Measurements from ENCODE around the gene IFIT3. TPM values are rescaled to one million over a fixed set of nuclear protein-coding genes. Genes with fewer than 3 reads are reported as not detected.

IFIT3 gene
- total and polyA plus RNA-seq, 12 donors: 8.1 to 88.6 (median 26.7) TPM

GRCh38 chr10:89351412-89351779 lies 23.6 kb downstream of the IFIT3 start:
- Histone ChIP-seq H3K9me3 (replicated peaks in 1 of 3) (no peaks in the 10 kb centered on the region), H3K4me1 (replicated peaks in 1 of 2) (peaks cover 14 to 51% of the 10 kb centered on the region in 2 donors), H3K27ac (peak overlapping the region; percentile 22 to 81 (median 56)), H3K4me3 (no peak overlapping the region), H3K27me3 (no peaks in the 10 kb centered on the region), H3K36me3 (replicated peaks in 1 of 2) (no peaks in the 10 kb centered on the region)
- WGBS, 4 donors: 41 to 50% (median 46%) methylated on average over 1 of the region's 1 CpG
- TF ChIP-seq POLR2A (IDR thresholded peaks at IDR 0.05): no peak
- TF ChIP-seq, protein P1, sequence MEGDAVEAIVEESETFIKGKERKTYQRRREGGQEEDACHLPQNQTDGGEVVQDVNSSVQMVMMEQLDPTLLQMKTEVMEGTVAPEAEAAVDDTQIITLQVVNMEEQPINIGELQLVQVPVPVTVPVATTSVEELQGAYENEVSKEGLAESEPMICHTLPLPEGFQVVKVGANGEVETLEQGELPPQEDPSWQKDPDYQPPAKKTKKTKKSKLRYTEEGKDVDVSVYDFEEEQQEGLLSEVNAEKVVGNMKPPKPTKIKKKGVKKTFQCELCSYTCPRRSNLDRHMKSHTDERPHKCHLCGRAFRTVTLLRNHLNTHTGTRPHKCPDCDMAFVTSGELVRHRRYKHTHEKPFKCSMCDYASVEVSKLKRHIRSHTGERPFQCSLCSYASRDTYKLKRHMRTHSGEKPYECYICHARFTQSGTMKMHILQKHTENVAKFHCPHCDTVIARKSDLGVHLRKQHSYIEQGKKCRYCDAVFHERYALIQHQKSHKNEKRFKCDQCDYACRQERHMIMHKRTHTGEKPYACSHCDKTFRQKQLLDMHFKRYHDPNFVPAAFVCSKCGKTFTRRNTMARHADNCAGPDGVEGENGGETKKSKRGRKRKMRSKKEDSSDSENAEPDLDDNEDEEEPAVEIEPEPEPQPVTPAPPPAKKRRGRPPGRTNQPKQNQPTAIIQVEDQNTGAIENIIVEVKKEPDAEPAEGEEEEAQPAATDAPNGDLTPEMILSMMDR (IDR thresholded peaks at IDR 0.05): no peak
- intact Hi-C loops (cut with DNase I): no loop called here
- DNase-seq: no peak

- no peaks in the 10 kb centered on the region for H3K36me3 ChIP-seq (replicated peaks in 1 of 2)
- H3K9me3 ChIP-seq (replicated peaks in 1 of 3): no peaks in the 10 kb centered on the region
- peak overlapping the region; percentile 22 to 81 (median 56) for H3K27ac ChIP-seq
- H3K4me3 ChIP-seq: no peak overlapping the region
- intact Hi-C loops (cut with DNase I): no loop called here
- H3K27me3 ChIP-seq: no peaks in the 10 kb centered on the region
- DNase-seq: peak in 6 of 7 donors; percentile 55 to 90 (median 76)
- H3K4me1 ChIP-seq (replicated peaks in 1 of 2): peaks cover 10 to 45% of the 10 kb centered on the region in 2 donors
- TF ChIP-seq, protein P1 (IDR thresholded peaks at IDR 0.05): no peak
- peak in 1 of 2 donors; percentile 33 for TF ChIP-seq POLR2A (IDR thresholded peaks at IDR 0.05)
- 47 to 49% (median 48%) methylated on average over 12 of the region's 12 CpGs for WGBS, 4 donors
Measured at GRCh38 chr10:89351780-89352597, 24.2 kb downstream of the IFIT3 start.

GRCh38 chr10:89352802-89353201 lies 25.0 kb downstream of the IFIT3 start:
- WGBS, 4 donors: 89 to 97% (median 95%) methylated on average over 4 of the region's 4 CpGs
- no peak overlapping the region for H3K27ac ChIP-seq
- no peaks in the 10 kb centered on the region for H3K36me3 ChIP-seq (replicated peaks in 1 of 2)
- peaks cover 10 to 37% of the 10 kb centered on the region in 2 donors for H3K4me1 ChIP-seq (replicated peaks in 1 of 2)
- TF ChIP-seq, protein P1 (IDR thresholded peaks at IDR 0.05): no peak
- TF ChIP-seq POLR2A (IDR thresholded peaks at IDR 0.05): no peak
- no peaks in the 10 kb centered on the region for H3K9me3 ChIP-seq (replicated peaks in 1 of 3)
- no peak for DNase-seq
- intact Hi-C loops (cut with DNase I): no loop called here
- no peaks in the 10 kb centered on the region for H3K27me3 ChIP-seq
- H3K4me3 ChIP-seq: no peak overlapping the region

DNA sequence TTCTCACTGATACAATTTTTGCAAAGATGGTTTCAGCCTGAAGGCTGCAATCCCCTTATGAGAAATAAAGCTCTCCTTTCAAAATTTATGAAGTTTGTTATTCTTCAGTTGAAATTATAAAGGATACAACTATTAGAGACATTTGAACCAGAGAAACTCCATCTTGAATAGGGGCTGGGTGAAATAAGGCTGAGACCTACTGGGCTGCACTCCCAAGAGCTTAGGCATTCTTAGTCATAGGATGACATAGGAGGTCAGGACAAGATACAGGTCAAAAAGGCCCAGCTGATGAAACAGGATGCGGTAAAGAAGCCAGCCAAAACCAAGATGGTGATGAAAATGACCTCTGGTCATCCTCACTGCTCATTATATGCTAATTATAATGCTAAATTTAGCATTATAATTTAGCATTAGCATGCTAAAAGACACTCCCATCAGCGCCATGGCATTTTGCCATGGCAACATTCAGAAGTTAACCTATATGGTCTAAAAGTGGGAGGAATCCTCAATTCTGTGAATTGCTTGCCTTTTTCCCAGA lies 27.7 kb downstream of the IFIT3 start:
- intact Hi-C loops (cut with DNase I): no loop called here
- H3K27ac ChIP-seq: no peak overlapping the region
- no peak overlapping the region for H3K4me3 ChIP-seq
- H3K9me3 ChIP-seq (replicated peaks in 1 of 3): no peaks in the 10 kb centered on the region
- no peak for TF ChIP-seq POLR2A (IDR thresholded peaks at IDR 0.05)
- TF ChIP-seq, protein P1 (IDR thresholded peaks at IDR 0.05): no peak
- peaks cover 10 to 22% of the 10 kb centered on the region in 2 donors for H3K4me1 ChIP-seq (replicated peaks in 1 of 2)
- no peaks in the 10 kb centered on the region for H3K27me3 ChIP-seq
- DNase-seq: no peak
- no peaks in the 10 kb centered on the region for H3K36me3 ChIP-seq (replicated peaks in 1 of 2)
- 86 to 92% (median 87%) methylated on average over 2 of the region's 2 CpGs for WGBS, 4 donors
